Measurements from ENCODE around the gene MAP2K6. TPM values are rescaled to one million over a fixed set of nuclear protein-coding genes. Genes with fewer than 3 reads are reported as not detected.

Gene MAP2K6
- total RNA-seq, 1 donor from 2014 or later = 101 TPM

DNA sequence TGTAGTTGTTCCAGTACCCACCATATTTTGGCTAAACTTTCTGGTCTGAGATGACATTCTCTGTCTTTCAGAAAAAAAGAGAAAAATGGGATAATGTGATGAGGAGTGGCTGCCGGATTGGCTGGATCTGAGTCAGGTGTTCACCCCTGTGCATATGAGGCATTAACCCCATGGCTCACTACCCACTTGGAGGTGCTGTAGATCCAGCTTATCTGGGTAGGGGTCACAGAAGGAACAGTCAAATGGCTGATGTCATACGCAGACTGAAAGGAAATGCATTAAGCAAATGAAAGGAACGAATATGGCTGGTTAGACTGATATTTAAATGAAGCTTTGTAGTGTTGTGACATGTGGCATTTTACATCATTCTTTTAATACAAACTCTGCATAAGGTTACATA is 17.3 kb downstream of the MAP2K6 start:
- H3K27ac Mint-ChIP-seq = no peak overlapping the region
- peaks cover 3% of the 10 kb centered on the region for H3K27me3 Mint-ChIP-seq (ENCODE audit: insufficient read depth, low read depth)
- Histone ChIP-seq H3F3A (ENCODE audit: low read depth) (peaks cover 4% of the 10 kb centered on the region), H3K9ac (no peak overlapping the region), H2AFZ (replicated peaks) (no peak overlapping the region), H3K4me1 (peaks cover 43% of the 10 kb centered on the region), H3K4me3 (no peak overlapping the region), H3K79me2 (ENCODE audit: low read depth) (peaks cover 100% of the 10 kb centered on the region), H3K27ac (no peak overlapping the region), H3K27me3 (no peaks in the 10 kb centered on the region), H4K20me1 (ENCODE audit: low read depth) (peaks cover 99% of the 10 kb centered on the region), H3K36me3 (no peaks in the 10 kb centered on the region), H3K4me2 (no peak overlapping the region), H3K9me3 (ENCODE audit: low read depth) (no peaks in the 10 kb centered on the region)
- peaks cover 18% of the 10 kb centered on the region for H3K9me3 Mint-ChIP-seq
- H3K4me3 Mint-ChIP-seq = no peak overlapping the region
- TF ChIP-seq, protein P1, sequence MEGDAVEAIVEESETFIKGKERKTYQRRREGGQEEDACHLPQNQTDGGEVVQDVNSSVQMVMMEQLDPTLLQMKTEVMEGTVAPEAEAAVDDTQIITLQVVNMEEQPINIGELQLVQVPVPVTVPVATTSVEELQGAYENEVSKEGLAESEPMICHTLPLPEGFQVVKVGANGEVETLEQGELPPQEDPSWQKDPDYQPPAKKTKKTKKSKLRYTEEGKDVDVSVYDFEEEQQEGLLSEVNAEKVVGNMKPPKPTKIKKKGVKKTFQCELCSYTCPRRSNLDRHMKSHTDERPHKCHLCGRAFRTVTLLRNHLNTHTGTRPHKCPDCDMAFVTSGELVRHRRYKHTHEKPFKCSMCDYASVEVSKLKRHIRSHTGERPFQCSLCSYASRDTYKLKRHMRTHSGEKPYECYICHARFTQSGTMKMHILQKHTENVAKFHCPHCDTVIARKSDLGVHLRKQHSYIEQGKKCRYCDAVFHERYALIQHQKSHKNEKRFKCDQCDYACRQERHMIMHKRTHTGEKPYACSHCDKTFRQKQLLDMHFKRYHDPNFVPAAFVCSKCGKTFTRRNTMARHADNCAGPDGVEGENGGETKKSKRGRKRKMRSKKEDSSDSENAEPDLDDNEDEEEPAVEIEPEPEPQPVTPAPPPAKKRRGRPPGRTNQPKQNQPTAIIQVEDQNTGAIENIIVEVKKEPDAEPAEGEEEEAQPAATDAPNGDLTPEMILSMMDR (IDR thresholded peaks at IDR 0.05) = no peak
- no peak for TF ChIP-seq EZH2 (IDR thresholded peaks at IDR 0.05)
- no peak for TF ChIP-seq EZH2phosphoT487 (IDR thresholded peaks at IDR 0.05)
- no peak for DNase-seq (ENCODE audit: low spot score)
- peaks cover 33% of the 10 kb centered on the region for H3K36me3 Mint-ChIP-seq
- H3K4me1 Mint-ChIP-seq = peaks cover 14% of the 10 kb centered on the region

DNA sequence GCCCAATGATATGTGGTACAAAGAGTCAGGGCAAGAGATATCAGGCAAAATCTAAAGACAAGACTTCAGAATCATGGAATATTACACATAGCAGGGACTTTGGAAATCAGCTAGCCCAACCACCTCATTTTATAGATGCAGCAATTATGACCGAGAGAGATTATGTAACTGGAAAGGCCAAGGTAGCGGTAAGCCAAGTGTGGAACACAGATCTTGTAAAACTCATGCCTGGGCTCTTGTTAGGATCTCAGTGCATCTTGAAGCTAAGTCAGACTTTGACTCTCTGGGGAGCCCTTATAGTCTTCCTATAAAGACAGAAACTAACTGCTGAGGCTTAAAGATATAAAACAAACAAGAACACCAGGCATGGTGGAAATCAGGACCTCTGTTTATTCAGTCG is 18.6 kb downstream of the MAP2K6 start:
- Histone ChIP-seq H3K4me2 (no peak overlapping the region), H2AFZ (replicated peaks) (no peak overlapping the region), H3K36me3 (no peaks in the 10 kb centered on the region), H3K79me2 (ENCODE audit: low read depth) (peaks cover 100% of the 10 kb centered on the region), H3F3A (ENCODE audit: low read depth) (peaks cover 4% of the 10 kb centered on the region), H3K27ac (no peak overlapping the region), H3K4me1 (peaks cover 40% of the 10 kb centered on the region), H3K9ac (no peak overlapping the region), H4K20me1 (ENCODE audit: low read depth) (peaks cover 97% of the 10 kb centered on the region), H3K27me3 (no peaks in the 10 kb centered on the region), H3K4me3 (no peak overlapping the region), H3K9me3 (ENCODE audit: low read depth) (no peaks in the 10 kb centered on the region)
- TF ChIP-seq EZH2 (IDR thresholded peaks at IDR 0.05) = no peak
- TF ChIP-seq, protein P1 (IDR thresholded peaks at IDR 0.05) = no peak
- H3K4me1 Mint-ChIP-seq = peaks cover 11% of the 10 kb centered on the region
- H3K4me3 Mint-ChIP-seq = no peak overlapping the region
- DNase-seq (ENCODE audit: low spot score) = no peak
- no peak overlapping the region for H3K27ac Mint-ChIP-seq
- peaks cover 5% of the 10 kb centered on the region for H3K27me3 Mint-ChIP-seq (ENCODE audit: insufficient read depth, low read depth)
- peaks cover 37% of the 10 kb centered on the region for H3K36me3 Mint-ChIP-seq
- H3K9me3 Mint-ChIP-seq = peaks cover 25% of the 10 kb centered on the region

DNA sequence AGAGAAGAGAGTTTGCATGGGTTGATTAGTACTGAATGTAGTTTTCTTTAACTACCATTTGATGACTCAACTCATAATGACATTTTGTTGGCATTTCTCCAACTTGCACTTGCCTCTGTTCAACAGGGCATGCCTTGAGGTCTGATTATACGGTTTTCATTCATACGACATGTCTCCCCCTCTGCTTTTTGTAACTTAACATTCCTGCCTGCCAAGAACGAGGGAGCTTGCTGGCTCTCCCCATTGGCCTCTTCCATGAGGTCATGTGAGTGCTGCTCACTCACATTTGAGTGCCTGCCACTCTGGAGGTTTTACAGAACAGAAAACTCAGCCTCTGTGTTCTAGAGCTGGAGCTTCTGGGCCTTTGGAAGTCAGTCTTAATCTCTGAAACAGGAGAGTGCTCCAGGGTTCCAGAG is 19.7 kb downstream of the MAP2K6 start:
- no peak for DNase-seq (ENCODE audit: low spot score)
- Histone ChIP-seq H3K9ac (no peak overlapping the region), H4K20me1 (ENCODE audit: low read depth) (peaks cover 97% of the 10 kb centered on the region), H3K79me2 (ENCODE audit: low read depth) (peaks cover 100% of the 10 kb centered on the region), H3K27me3 (no peaks in the 10 kb centered on the region), H3K4me1 (peaks cover 40% of the 10 kb centered on the region), H3K4me3 (no peak overlapping the region), H3F3A (ENCODE audit: low read depth) (peaks cover 4% of the 10 kb centered on the region), H2AFZ (replicated peaks) (no peak overlapping the region), H3K9me3 (ENCODE audit: low read depth) (no peaks in the 10 kb centered on the region), H3K4me2 (no peak overlapping the region), H3K36me3 (no peaks in the 10 kb centered on the region), H3K27ac (no peak overlapping the region)
- Mint-ChIP-seq H3K36me3 (peaks cover 37% of the 10 kb centered on the region), H3K4me1 (peaks cover 11% of the 10 kb centered on the region), H3K4me3 (no peak overlapping the region), H3K27me3 (ENCODE audit: insufficient read depth, low read depth) (peaks cover 5% of the 10 kb centered on the region), H3K9me3 (peaks cover 30% of the 10 kb centered on the region), H3K27ac (no peak overlapping the region)
- TF ChIP-seq EZH2phosphoT487 (IDR thresholded peaks at IDR 0.05) (no peak), EZH2 (IDR thresholded peaks at IDR 0.05) (no peak)
- TF ChIP-seq, protein P1 (IDR thresholded peaks at IDR 0.05) = no peak
